Testis (tissue), 3 donors: ENCODE measurements around the gene ZBED3. TPM values are rescaled to one million over a fixed set of nuclear protein-coding genes. Genes with fewer than 3 reads are reported as not detected.

ENCODE experiments used
- DNase-seq: peaks from one replicate; pipeline ENCODE4 v3.0.0-alpha.2; 2019
- H3K27ac ChIP-seq, 2 donors: fragments of 200-600 bp; sonication (generic); one replicate each; pipeline ENCODE4 v1.5.1; 2019
- H3K27me3 ChIP-seq: fragments of 200-600 bp; sonication (generic); one replicate; pipeline ENCODE4 v1.5.1; 2019
- H3K36me3 ChIP-seq: fragments of 200-600 bp; sonication (generic); one replicate; pipeline ENCODE4 v1.5.1; 2017; ENCODE audit warnings: low read depth; ENCODE audit errors: missing control alignments
- H3K4me1 ChIP-seq: fragments of 200-600 bp; sonication (generic); one replicate; pipeline ENCODE4 v1.5.1; 2019
- H3K4me3 ChIP-seq, 2 donors: fragments of 200-600 bp; sonication (generic); one replicate each; pipeline ENCODE4 v1.5.1; 2017 to 2019
- H3K9me3 ChIP-seq: fragments of 200-600 bp; sonication (generic); one replicate; pipeline ENCODE4 v1.5.1; 2017
- POLR2A ChIP-seq: fragments of 450-650 bp; IDR thresholded peaks from one replicate; pipeline ENCODE4 v1.6.1; 2017; ENCODE audit warnings: antibody characterized with exemption, mild to moderate bottlenecking, moderate library complexity
- WGBS, 2 donors: methylation state at CpG; one replicate each; pipeline ENCODE4 v1.1.5; 2018; 5-methylcytosine and 5-hydroxymethylcytosine counted together
- intact Hi-C: fragments of 100-400 bp; cut with DNase I; formaldehyde crosslinking; loops from one replicate; pipeline ENCODE4 v1.15.1; 2023; ENCODE audit warnings: low total_unique reads
- polyA plus RNA-seq: library from polyadenylated mRNA; stranded (reverse); fragments of 350-450 nt; fragmentation: Illumina TruSeq; extraction: RNeasy Lipid Tissue Mini Kit (QIAGEN cat#74804); gene quantifications from one replicate; pipeline ENCODE4 v1.2.3, GENCODE V29; 2014; ENCODE audit warnings: low read depth, low replicate concordance; ENCODE audit not compliant: insufficient read depth
- total RNA-seq, 2 donors: library from RNA; depleted of rRNA; stranded (reverse); fragments of >200 nt; gene quantifications; one replicate each; pipeline ENCODE4 v1.2.3, GENCODE V29; 2016
- TF ChIP-seq, protein P1 (sequence below), 3 experiments: fragments of 450-650 bp in 2 of 3; fragments of 200-600 bp in 1 of 3; sonication (generic) in 1 of 3; IDR thresholded peaks; one replicate each; pipeline ENCODE4 v1.5.1; 2016 to 2019; ENCODE audit warnings: antibody characterized with exemption in 3 of 3, mild to moderate bottlenecking in 2 of 3, moderate library complexity in 1 of 3

ZBED3 gene
- total and polyA plus RNA-seq, 3 donors from 2014 or later = 6.9 to 14.5 (median 7.9) TPM

DNA sequence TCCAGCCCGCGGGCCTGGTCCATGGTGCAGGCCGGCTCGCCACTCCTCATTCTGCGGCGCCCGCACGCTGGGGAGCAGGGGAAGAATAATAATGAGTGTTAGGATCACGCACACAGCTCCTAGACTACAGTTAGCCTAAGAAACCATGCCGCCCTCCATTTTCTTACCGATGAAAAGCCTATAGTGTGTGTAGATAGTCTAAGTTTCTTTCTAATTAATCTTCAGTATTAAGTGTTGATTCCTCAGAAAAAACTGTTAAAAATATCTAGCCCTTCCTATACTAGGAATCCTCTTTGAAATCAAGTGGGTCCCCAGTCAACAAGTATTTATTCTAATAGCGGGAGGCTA lies 9.3 kb downstream of the ZBED3 start:
- TF ChIP-seq POLR2A = no peak
- TF ChIP-seq, protein P1, sequence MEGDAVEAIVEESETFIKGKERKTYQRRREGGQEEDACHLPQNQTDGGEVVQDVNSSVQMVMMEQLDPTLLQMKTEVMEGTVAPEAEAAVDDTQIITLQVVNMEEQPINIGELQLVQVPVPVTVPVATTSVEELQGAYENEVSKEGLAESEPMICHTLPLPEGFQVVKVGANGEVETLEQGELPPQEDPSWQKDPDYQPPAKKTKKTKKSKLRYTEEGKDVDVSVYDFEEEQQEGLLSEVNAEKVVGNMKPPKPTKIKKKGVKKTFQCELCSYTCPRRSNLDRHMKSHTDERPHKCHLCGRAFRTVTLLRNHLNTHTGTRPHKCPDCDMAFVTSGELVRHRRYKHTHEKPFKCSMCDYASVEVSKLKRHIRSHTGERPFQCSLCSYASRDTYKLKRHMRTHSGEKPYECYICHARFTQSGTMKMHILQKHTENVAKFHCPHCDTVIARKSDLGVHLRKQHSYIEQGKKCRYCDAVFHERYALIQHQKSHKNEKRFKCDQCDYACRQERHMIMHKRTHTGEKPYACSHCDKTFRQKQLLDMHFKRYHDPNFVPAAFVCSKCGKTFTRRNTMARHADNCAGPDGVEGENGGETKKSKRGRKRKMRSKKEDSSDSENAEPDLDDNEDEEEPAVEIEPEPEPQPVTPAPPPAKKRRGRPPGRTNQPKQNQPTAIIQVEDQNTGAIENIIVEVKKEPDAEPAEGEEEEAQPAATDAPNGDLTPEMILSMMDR (IDR thresholded peaks at IDR 0.05) = no peak
- Histone ChIP-seq H3K4me3 (peak overlapping the region; percentile 47 to 57), H3K9me3 (no peaks in the 10 kb centered on the region), H3K36me3 (no peaks in the 10 kb centered on the region), H3K27ac (peak overlapping the region in 1 of 2 donors; percentile 72), H3K27me3 (no peaks in the 10 kb centered on the region), H3K4me1 (no peaks in the 10 kb centered on the region)
- intact Hi-C loops = no loop called here
- 47 to 69% methylated on average over 6 to 11 of the region's 12 CpGs for WGBS, 2 donors
- DNase-seq = no peak

DNA sequence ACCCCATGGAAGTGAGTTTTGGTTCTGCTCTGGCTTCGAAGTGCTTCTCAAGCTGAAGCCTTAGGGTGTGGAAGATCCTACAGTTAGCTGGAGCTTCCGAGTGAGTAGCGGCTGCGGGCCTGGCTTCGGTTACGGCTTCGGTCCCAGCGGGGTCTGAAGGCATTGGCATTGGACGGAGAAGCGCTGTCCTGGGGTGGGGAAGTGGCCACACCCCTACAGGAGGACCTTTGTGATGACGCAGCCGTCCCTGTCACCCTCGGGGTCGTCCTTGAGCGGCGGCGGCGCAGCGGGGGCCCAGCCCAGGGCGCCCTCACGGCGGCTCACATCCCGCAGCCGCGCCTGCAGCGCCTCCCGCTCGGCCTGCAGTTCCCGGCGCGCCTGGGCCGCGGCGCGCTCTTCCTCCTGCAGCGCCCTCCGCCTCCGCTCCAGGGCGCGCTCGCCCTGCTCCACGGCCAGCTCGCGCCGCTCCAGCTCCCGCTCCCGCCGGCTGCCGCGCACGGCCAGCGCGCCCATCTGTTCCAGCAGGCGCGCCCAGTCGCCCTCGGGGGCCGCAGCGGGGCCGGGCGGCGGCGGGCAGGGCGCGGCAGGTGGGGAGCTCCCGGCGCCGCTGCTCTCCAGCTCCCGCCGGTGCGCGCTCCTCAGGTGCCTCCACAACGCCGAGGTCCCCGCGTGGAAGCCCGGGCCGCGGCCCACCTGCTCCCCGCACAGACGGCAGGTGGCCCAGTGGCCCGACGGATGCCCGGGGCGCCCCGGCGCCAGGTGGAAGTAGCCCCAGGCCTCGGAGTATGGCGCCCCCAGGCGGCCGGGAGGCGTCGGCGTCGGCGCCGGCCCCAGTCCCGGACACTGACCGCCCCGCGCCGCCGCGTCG lies 9.9 kb downstream of the ZBED3 start:
- no peak for TF ChIP-seq POLR2A
- TF ChIP-seq, protein P1 (IDR thresholded peaks at IDR 0.05) = peak; percentile 36 to 67 (median 47)
- intact Hi-C loops = no loop called here

DNA sequence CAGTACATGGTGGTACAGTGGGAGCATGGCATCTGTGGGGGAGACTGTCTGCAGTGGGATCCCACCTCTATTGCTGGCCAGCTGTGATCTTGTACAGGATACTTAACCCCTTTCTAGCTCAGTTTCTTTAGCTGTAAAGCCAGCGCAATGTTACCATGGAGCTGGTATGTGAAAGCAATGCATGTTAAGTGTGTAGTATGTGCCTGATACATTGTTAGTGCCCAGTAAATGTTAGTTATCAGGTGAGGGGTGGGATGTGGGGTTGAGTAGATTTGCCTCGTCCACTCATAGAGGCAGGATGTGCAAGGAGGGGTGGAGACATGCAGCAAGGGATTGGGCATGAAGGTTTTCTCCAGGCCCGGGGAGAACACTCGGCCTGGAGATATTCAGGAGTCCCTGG lies 12.3 kb downstream of the ZBED3 start:
- no peaks in the 10 kb centered on the region for H3K36me3 ChIP-seq
- H3K4me3 ChIP-seq = no peak overlapping the region
- no peaks in the 10 kb centered on the region for H3K9me3 ChIP-seq
- no peaks in the 10 kb centered on the region for H3K27me3 ChIP-seq
- intact Hi-C loops = no loop called here
- no peak overlapping the region for H3K27ac ChIP-seq
- TF ChIP-seq POLR2A = no peak
- TF ChIP-seq, protein P1 (IDR thresholded peaks at IDR 0.05) = no peak
- H3K4me1 ChIP-seq = no peaks in the 10 kb centered on the region
- WGBS, 2 donors = 75 to 83% methylated on average over 4 of the region's 4 CpGs
- no peak for DNase-seq

More for the DNA sequence above, 9.9 kb downstream of the ZBED3 start:
- H3K27ac ChIP-seq = peak overlapping the region; percentile 14 to 72
- peak overlapping the region; percentile 56 to 57 for H3K4me3 ChIP-seq
- 19 to 42% methylated on average over 16 to 43 of the region's 105 CpGs for WGBS, 2 donors
- no peaks in the 10 kb centered on the region for H3K9me3 ChIP-seq
- DNase-seq = peak; percentile 62
- no peaks in the 10 kb centered on the region for H3K36me3 ChIP-seq
- H3K4me1 ChIP-seq = no peaks in the 10 kb centered on the region
- H3K27me3 ChIP-seq = no peaks in the 10 kb centered on the region

DNA sequence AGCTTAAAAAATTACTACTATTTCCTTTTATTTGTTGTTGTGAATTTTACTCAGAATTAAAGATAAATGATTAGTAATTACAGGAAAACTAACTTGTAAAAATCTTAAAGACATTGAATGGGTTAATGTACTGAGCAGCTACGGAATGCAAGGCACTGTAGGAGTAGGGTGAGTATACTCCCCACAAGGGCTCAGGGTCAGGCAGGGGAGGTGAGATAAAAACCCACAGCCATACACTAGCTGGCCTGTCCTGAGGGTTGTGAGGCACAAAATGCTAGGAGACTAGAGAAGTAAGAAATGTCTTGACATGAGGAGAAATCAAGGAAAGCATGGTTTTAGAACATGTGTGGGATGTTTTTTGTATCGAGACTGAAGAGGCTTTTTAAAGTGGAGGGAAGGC lies 13.4 kb downstream of the ZBED3 start:
- no peaks in the 10 kb centered on the region for H3K4me1 ChIP-seq
- no peaks in the 10 kb centered on the region for H3K9me3 ChIP-seq
- no peak overlapping the region for H3K27ac ChIP-seq
- H3K36me3 ChIP-seq = no peaks in the 10 kb centered on the region
- no peak for DNase-seq
- TF ChIP-seq, protein P1 (IDR thresholded peaks at IDR 0.05) = no peak
- TF ChIP-seq POLR2A = no peak
- no peaks in the 10 kb centered on the region for H3K27me3 ChIP-seq
- 49 to 61% methylated on average over 2 of the region's 2 CpGs for WGBS, 2 donors
- H3K4me3 ChIP-seq = no peak overlapping the region
- intact Hi-C loops = no loop called here
